ENCODE data around the gene INAVA. TPM values are rescaled to one million over a fixed set of nuclear protein-coding genes. Genes with fewer than 3 reads are reported as not detected.

The INAVA gene
- total and polyA plus RNA-seq, 10 of the 15 experiments (the other 5 are each of a cell fraction or from before 2014, with no cell fraction given) = 3.6 to 15.4 (median 9.5) TPM

- no peak for TF ChIP-seq PAX8 (IDR thresholded peaks at IDR 0.05)
Measured at GRCh38 chr1:200917291-200917817, 22.7 kb downstream of the INAVA start (continued).

- intact Hi-C loops (cut with micrococcal nuclease; ENCODE audit: unreplicated experiment) = no loop called here
- BruUV-seq (replicated peaks) = no TSS peak
- Histone ChIP-seq H4K20me1 (ENCODE audit: control insufficient read depth, insufficient read depth) (no peaks in the 10 kb centered on the region), H3K4me3 (no peak overlapping the region), H3K4me2 (ENCODE audit: control insufficient read depth, insufficient read depth) (no peak overlapping the region), H3K79me2 (ENCODE audit: control insufficient read depth, insufficient read depth, low read length) (no peaks in the 10 kb centered on the region), H3K9me3 (replicated peaks; ENCODE audit: control insufficient read depth, insufficient read depth, low read length) (no peaks in the 10 kb centered on the region), H3K9ac (ENCODE audit: control insufficient read depth, insufficient read depth, low read length) (no peak overlapping the region), H3K27me3 (replicated peaks in 1 of 2; ENCODE audit: control insufficient read depth in 2 of 2, insufficient read depth in 2 of 2, low read length in 1 of 2) (no peaks in the 10 kb centered on the region), H3K36me3 (ENCODE audit: control insufficient read depth in 2 of 2, insufficient read depth in 2 of 2, low read length in 1 of 2) (peaks cover 0 to 2% of the 10 kb centered on the region in 2 experiments; a peak in 1 of 4 replicates), H3K4me1 (ENCODE audit: control insufficient read depth, insufficient read depth, low read length) (no peaks in the 10 kb centered on the region), H3K27ac (ENCODE audit: control insufficient read depth, insufficient read depth) (no peak overlapping the region), H2AFZ (ENCODE audit: control insufficient read depth, low read depth, low read length) (no peak overlapping the region)
- SMC1A ChIA-PET (ENCODE audit: uncharacterized antibody, unreplicated experiment) = interaction anchor here (1.0 kb wide), 1 partner anchor 12 kb away, joined by 4 read pairs; no protein-coding TSS in a partner anchor
- no peak for ATAC-seq
- CTCF ChIA-PET = interaction anchor here (0.7 to 1.7 kb wide), 3 partner anchors 10 to 296 kb away, joined by 4 to 6 read pairs (median 4); no protein-coding TSS in a partner anchor
- TF ChIP-seq TARDBP (IDR thresholded peaks at IDR 0.05; ENCODE audit: borderline replicate concordance) = no peak
- no peak for TF ChIP-seq RCOR1 (conservative IDR thresholded peaks at IDR 0.05; ENCODE audit: low read depth, low read length)
- TF ChIP-seq LARP7 (IDR thresholded peaks at IDR 0.05) = no peak
- TF ChIP-seq ATF3 (IDR thresholded peaks at IDR 0.05; ENCODE audit: borderline replicate concordance, extremely low read depth, low read depth, low read length) = no peak
- TF ChIP-seq KAT2A (conservative IDR thresholded peaks at IDR 0.05; ENCODE audit: control insufficient read depth, low read depth, low read length) = no peak
- no peak for TF ChIP-seq SMAD1 (IDR thresholded peaks at IDR 0.05; ENCODE audit: low read depth, partially characterized antibody)
- no peak for TF ChIP-seq HCFC1 (IDR thresholded peaks at IDR 0.05; ENCODE audit: low read length)
- 37% methylated on average over 3 of the region's 3 CpGs for WGBS (ENCODE audit: insufficient coverage, insufficient replicate concordance, low lambda C conversion rate, missing lambda C conversion rate)
- RAD21 ChIA-PET (ENCODE audit: unreplicated experiment) = no interaction called here
- in situ Hi-C loops (cut with MboI) = no loop called here
- no peak for DNase-seq (ENCODE audit: low read depth, low spot score)
- POLR2A ChIA-PET = no interaction called here
- no peak for FAIRE-seq
Measured at GRCh38 chr1:200918006-200918405, 23.3 kb downstream of the INAVA start.

Measured in GM12878 (cell line).